ENCODE measurements around the gene CHRDL2.

The CHRDL2 gene

DNA sequence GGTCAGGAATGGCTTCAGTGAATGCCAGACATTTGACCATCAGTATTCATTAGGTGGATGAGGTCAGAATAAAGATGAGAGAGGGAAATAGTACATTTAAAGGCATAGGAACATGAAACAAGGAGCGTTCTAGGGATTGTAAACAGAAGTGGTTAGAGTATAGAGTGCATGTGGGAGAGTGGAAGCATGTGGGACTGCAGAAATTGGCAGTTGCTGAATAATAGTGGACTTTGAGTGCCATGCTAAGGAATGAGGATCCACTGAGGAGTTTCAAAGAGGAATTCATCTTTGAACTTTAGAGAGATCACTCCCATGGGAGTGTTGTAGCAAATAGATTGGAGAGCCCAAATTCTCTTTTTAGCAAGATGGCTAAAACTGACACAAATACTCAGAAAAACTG, 25.3 kb upstream of the CHRDL2 start:
- Histone ChIP-seq H3K9me3 (ENCODE audit: low read length) (no peaks in the 10 kb centered on the region), H3K27ac (ENCODE audit: low read depth, low read length, poor library complexity, severe bottlenecking) (no peak overlapping the region), H4K20me1 (ENCODE audit: insufficient read depth, low read length) (no peaks in the 10 kb centered on the region), H3K27me3 (ENCODE audit: insufficient read depth, low read length) (no peaks in the 10 kb centered on the region), H3K9ac (ENCODE audit: low read length) (no peak overlapping the region), H3K4me3 (ENCODE audit: low read depth, low read length, poor library complexity, severe bottlenecking) (no peak overlapping the region), H3K79me2 (ENCODE audit: insufficient read depth, low read length) (peaks cover 46% of the 10 kb centered on the region), H3K36me3 (ENCODE audit: insufficient read depth, low read length) (peaks cover 5% of the 10 kb centered on the region; the same call in 1 of the 2 replicates), H2AFZ (ENCODE audit: low read length) (no peak overlapping the region), H3K9me2 (ENCODE audit: low read depth, low read length) (no peaks in the 10 kb centered on the region), H3F3A (ENCODE audit: insufficient read depth, low read length) (no peaks in the 10 kb centered on the region), H3K4me2 (ENCODE audit: low read length) (no peak overlapping the region), H3K4me1 (ENCODE audit: insufficient read depth, low read length, severe bottlenecking) (peaks cover 18% of the 10 kb centered on the region)
- TF ChIP-seq EZH2 (IDR thresholded peaks at IDR 0.05; ENCODE audit: borderline replicate concordance, low read length): no peak
- TF ChIP-seq, protein P1, sequence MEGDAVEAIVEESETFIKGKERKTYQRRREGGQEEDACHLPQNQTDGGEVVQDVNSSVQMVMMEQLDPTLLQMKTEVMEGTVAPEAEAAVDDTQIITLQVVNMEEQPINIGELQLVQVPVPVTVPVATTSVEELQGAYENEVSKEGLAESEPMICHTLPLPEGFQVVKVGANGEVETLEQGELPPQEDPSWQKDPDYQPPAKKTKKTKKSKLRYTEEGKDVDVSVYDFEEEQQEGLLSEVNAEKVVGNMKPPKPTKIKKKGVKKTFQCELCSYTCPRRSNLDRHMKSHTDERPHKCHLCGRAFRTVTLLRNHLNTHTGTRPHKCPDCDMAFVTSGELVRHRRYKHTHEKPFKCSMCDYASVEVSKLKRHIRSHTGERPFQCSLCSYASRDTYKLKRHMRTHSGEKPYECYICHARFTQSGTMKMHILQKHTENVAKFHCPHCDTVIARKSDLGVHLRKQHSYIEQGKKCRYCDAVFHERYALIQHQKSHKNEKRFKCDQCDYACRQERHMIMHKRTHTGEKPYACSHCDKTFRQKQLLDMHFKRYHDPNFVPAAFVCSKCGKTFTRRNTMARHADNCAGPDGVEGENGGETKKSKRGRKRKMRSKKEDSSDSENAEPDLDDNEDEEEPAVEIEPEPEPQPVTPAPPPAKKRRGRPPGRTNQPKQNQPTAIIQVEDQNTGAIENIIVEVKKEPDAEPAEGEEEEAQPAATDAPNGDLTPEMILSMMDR (IDR thresholded peaks at IDR 0.05; ENCODE audit: low read length): no peak

DNA sequence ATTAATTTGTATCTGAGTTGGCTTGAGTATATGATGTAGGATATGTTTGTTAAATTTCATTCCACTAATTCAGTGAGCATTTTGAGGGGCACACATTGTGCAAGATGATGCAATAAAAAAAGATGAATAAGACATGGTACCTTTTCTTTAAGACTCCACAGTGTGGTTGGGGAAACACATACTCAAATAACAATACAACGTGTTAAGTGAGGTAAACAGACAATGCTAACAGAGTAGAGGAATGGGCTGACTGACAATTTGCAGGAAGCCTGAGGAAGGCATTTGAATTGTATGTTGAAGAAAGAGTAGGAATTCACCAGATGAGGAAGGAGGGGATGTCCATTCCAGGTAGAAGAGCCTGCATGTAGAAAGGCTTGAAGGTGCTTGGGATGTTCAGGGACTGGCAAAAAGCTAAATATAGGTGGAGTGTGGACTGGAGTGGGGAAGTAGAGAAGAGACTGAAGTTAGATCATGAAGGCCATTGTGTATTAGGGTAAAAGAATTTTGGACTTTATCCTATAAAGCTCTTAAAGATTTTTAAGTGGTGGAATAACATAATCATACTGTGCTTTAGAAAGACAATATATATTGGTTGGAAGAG, 24.3 kb upstream of the CHRDL2 start:
- Histone ChIP-seq H3K4me3 (ENCODE audit: low read depth, low read length, poor library complexity, severe bottlenecking) (no peak overlapping the region), H3K79me2 (ENCODE audit: insufficient read depth, low read length) (peaks cover 56% of the 10 kb centered on the region), H2AFZ (ENCODE audit: low read length) (no peak overlapping the region), H3K27me3 (ENCODE audit: insufficient read depth, low read length) (no peaks in the 10 kb centered on the region), H3K9me3 (ENCODE audit: low read length) (no peaks in the 10 kb centered on the region), H3K9ac (ENCODE audit: low read length) (no peak overlapping the region), H3K36me3 (ENCODE audit: insufficient read depth, low read length) (peaks cover 5% of the 10 kb centered on the region; the same call in 1 of the 2 replicates), H3K9me2 (ENCODE audit: low read depth, low read length) (no peaks in the 10 kb centered on the region), H3K27ac (ENCODE audit: low read depth, low read length, poor library complexity, severe bottlenecking) (no peak overlapping the region), H3F3A (ENCODE audit: insufficient read depth, low read length) (no peaks in the 10 kb centered on the region), H3K4me2 (ENCODE audit: low read length) (no peak overlapping the region), H3K4me1 (ENCODE audit: insufficient read depth, low read length, severe bottlenecking) (peaks cover 26% of the 10 kb centered on the region), H4K20me1 (ENCODE audit: insufficient read depth, low read length) (no peaks in the 10 kb centered on the region)
- no peak for TF ChIP-seq EZH2 (IDR thresholded peaks at IDR 0.05; ENCODE audit: borderline replicate concordance, low read length)
- TF ChIP-seq, protein P1 (IDR thresholded peaks at IDR 0.05; ENCODE audit: low read length): no peak

DNA sequence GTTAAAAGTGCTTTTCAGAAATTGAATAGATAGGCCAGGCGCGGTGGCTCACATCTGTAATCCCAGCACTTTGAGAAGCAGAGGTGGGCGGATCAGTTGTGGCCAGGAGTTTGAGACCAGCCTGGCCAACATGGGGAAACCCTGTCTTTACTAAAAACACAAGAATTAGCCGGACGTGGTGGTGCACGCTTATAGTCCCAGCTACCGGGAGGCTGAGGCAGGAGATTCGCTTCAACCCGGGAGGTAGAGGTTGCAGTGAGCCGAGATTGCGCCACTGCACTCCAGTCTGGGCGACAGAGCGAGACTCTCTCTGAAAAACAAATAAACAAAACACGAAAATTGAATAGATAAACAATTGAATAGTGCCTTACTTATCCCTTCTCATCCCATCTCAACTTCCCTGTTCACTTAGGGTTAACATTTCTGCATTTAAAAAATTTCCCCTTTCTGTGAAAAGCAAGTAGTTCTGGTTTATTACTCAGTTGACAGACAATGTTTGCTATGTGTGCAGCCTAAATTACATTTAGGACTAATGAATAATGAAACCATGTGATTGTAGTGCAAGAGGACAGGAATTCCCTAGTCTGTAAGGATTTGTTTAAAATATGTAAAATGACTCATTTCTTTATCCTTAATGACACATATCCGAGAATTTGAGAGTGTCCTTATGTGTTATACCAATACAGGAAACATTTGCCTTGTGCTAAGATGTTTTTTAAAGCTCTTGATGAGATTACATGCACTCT, 23.5 kb upstream of the CHRDL2 start:
- H3K9me3 ChIP-seq (ENCODE audit: low read length): no peaks in the 10 kb centered on the region
- no peak overlapping the region for H2AFZ ChIP-seq (ENCODE audit: low read length)
- 0 out of 2 replicates have a peak overlapping the region, but pooled peaks have one; percentile 13 for H3K9ac ChIP-seq (ENCODE audit: low read length)
- H3K27ac ChIP-seq (ENCODE audit: low read depth, low read length, poor library complexity, severe bottlenecking): no peak overlapping the region
- H3K36me3 ChIP-seq (ENCODE audit: insufficient read depth, low read length): peaks cover 5% of the 10 kb centered on the region; the same call in 1 of the 2 replicates
- H3K4me2 ChIP-seq (ENCODE audit: low read length): peak overlapping the region; percentile 14; the same call in 1 of the 2 replicates
- H4K20me1 ChIP-seq (ENCODE audit: insufficient read depth, low read length): no peaks in the 10 kb centered on the region
- no peaks in the 10 kb centered on the region for H3K9me2 ChIP-seq (ENCODE audit: low read depth, low read length)
- no peaks in the 10 kb centered on the region for H3K27me3 ChIP-seq (ENCODE audit: insufficient read depth, low read length)
- no peak for TF ChIP-seq EZH2 (IDR thresholded peaks at IDR 0.05; ENCODE audit: borderline replicate concordance, low read length)
- TF ChIP-seq, protein P1 (IDR thresholded peaks at IDR 0.05; ENCODE audit: low read length): no peak
- no peak overlapping the region for H3K4me3 ChIP-seq (ENCODE audit: low read depth, low read length, poor library complexity, severe bottlenecking)
- H3K79me2 ChIP-seq (ENCODE audit: insufficient read depth, low read length): peaks cover 65% of the 10 kb centered on the region
- H3K4me1 ChIP-seq (ENCODE audit: insufficient read depth, low read length, severe bottlenecking): peaks cover 34% of the 10 kb centered on the region
- H3F3A ChIP-seq (ENCODE audit: insufficient read depth, low read length): no peaks in the 10 kb centered on the region

Data from OCI-LY1 (cell line).